Measurements from ENCODE around the gene TMEFF1.

- TF ChIP-seq CTCF (IDR thresholded peaks at IDR 0.05), result no peak
- TF ChIP-seq POLR2A (IDR thresholded peaks at IDR 0.05), result no peak
Measured at GRCh38 chr9:100426189-100426529, 46.8 kb upstream of the TMEFF1 start.
